Activated T-cell treated with anti-CD3 and anti-CD28 coated beads for 1 hour (primary cell): ENCODE measurements around the gene CAMKMT.

Experiments
- DNase-seq: peaks from one replicate; pipeline ENCODE4 v3.0.0-alpha.2; 2020; ENCODE audit warnings: low read depth

The CAMKMT gene

DNA sequence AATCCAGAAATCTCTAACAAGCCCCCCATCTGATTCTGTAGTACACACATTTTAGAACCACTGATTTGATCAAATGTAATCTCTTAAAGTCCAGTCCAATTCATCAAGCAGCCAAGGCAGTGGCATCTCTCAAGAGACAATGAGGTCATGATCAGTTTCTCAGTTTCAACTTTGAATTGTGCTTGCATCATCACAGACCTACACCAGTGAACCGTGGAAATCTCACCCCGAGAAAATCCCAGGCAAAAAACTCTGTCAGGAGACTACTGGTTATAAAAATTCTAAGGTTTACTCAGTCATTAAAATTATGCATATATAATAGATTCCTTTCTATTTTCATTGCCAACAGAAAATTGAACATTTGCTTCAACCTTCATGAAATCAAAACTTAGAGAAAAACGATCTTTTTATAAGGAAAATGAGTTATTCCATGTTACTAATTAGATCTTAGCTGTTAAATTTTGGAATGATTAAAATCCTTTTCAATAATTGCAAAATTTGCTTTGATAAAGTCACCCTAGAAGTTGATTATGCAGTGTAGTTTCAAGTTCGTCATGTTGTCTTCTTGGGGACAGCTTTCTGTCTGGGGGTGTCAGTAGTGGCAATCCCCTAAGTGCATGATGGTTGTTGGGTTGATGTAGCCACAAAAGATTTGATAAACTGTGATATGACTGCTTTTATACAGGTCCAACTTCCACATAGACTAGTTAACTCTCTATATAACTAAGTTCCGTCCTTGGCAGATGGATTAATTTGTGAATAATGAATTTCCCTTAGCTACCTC lies 235.0 kb downstream of the CAMKMT start:
- DNase-seq, result no peak

DNA sequence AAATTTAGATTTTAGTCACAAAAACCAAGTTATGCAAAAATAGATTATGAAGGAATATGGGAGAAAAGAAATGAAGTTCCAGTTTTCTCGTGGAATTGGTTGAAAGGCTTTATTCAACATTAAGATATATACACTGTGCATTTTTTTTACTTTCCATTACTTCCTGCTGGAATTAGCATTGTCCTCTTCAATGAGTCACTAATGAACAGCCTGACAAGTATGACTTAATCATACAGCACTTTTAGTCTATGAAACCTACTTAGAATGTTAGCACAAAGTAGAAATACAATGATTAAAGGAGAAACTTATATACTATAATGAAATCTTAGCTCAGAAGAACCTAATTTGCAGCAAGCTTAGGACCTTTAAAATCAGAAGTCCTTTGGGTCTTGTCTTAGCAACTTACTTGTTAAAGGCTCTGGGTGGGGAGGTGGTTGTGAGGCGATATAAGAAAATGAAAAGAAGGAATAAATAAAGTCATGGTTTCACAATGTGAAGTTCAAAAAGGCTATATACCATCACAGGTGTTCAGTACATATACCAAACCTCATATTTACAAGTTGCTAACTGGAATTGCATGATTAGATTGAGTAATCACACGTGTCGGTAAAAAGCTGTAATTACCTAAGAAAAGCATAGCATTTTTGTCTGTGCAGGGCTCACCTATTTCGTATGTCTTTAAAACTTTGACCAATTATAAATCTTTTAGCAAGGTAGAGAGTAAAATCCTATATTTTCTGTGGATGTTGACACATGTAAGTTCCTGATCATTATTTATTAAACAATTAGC lies 236.8 kb downstream of the CAMKMT start:
- no peak for DNase-seq

DNA sequence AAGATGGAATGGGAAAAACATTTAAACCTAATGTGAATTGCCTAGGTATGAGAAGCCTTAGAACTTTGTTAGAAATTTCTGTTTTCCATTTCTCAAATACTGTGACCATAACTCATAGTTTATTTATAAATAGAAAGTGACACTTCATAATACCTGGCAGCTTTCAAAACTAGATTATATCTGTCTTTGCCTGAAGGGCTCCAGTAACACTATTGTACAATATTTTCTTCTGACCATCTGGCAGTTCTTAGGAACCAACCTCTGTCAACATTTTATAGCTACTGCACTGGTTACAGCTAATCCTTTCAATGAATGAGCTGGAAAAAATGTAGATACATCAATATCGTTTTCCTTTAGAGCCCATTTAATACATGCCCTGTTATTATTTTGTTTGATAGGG lies 237.4 kb downstream of the CAMKMT start:
- DNase-seq, result no peak

GRCh38 chr2:44602446-44602845 lies 240.7 kb downstream of the CAMKMT start:
- DNase-seq, result no peak

GRCh38 chr2:44605511-44605910 lies 243.8 kb downstream of the CAMKMT start:
- no peak for DNase-seq

GRCh38 chr2:44612276-44612675 lies 250.5 kb downstream of the CAMKMT start:
- DNase-seq, result no peak

GRCh38 chr2:44614940-44615339 lies 253.2 kb downstream of the CAMKMT start:
- DNase-seq, result no peak

GRCh38 chr2:44615950-44616518 lies 254.3 kb downstream of the CAMKMT start:
- DNase-seq, result no peak

DNA sequence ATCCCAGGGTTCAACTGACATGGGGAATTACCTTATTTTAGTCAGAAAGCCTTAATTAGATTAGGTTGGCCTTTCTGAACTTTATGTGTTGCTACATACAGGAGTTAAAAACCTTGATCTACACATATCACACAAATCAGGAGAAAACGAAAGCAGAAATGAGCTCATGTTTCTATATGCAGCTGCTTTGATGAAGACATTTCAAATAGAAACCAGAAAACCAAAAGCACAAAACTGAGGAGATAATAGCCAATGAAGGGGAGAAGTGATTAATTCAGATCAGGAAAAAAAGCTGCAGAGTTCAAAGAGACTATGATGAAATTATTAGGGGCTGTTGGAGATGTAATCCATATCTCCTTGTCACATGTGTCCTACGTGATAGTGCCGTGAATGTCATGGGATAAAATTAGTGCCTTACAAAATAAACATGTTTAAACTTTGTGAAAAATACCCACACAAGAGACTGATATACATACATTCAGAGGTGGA lies 255.0 kb downstream of the CAMKMT start:
- DNase-seq, result no peak

GRCh38 chr2:44618251-44619023 lies 256.7 kb downstream of the CAMKMT start:
- no peak for DNase-seq

GRCh38 chr2:44620189-44620990 lies 258.6 kb downstream of the CAMKMT start:
- DNase-seq, result no peak

GRCh38 chr2:44623622-44624351 lies 262.0 kb downstream of the CAMKMT start:
- DNase-seq, result no peak

- DNase-seq, result no peak
These were observed 266.6 kb downstream of the CAMKMT start for GRCh38 chr2:44628297-44628696.

DNA sequence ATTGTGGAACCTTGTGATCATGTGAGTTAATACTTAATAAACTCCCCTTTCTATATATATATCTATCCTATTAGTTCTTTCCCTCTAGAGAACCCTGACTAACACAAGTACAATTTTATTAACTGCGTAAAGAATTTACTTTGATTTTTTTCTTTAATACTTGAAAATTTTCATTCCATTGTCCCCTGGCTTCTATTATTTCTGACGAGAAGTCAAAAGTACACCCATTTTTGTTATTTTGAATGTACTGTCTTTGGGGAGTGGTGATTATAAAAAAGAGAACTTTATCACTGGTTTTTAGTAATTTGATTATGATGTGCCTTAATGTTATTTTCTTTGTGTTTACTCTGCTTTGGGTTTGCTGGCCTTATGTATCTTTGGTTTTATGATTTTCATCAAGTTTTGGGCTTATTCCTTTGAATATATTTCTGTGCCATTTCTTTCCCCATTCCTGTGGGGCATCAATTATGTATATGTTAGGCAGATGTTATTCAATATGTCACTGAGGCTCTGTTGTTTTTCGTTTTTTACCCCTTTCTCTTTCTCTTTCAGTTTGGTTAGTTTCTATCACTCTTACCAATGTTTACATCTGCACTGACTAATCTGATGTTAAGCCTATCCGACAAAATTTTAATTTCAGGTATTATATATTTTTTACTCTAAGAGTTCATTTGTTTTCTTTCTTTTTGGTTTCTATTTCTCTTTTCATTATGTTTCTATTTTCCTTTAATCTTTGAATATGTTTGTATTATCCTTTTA lies 271.4 kb downstream of the CAMKMT start:
- no peak for DNase-seq

GRCh38 chr2:44635725-44636124 lies 274.0 kb downstream of the CAMKMT start:
- no peak for DNase-seq

DNA sequence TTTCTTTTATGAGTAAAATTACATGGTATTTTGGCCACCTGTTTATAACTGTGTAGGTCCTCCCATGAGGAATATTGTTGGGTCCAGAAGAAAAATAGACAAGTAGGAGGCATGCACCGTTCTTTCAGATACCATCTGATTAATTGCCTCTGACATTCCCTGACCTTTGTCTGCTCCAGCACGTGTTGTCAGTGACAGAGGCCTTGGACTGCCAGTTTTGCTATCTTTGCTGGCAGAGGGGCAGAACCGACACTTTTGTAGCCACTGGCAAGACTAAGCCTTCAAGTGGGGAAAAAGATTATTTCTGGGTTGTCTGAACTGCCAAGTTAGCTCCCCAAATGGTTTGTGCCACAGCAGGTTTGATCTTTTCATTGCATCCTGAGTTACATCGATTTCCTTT lies 276.9 kb downstream of the CAMKMT start:
- DNase-seq, result no peak

DNA sequence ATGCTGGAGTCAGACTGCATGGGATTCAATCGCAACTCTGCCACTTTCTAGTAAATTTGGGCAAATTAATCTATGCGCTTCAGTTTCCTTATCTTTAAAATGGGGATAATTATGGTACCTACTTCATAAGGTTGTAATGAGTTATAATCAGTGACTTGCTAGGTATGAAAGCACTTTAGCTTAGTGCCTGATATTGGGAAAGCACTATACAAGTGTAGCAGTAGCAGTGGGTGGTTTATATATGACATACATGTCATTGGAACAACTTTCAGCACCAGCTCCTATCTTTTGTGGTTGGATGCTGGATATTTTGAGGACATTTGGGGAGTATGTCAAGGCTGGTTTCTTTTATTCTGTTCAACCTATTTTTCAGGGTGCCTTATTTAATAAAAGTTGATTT lies 277.7 kb downstream of the CAMKMT start:
- DNase-seq, result no peak

- DNase-seq, result no peak
These were observed 280.5 kb downstream of the CAMKMT start for GRCh38 chr2:44642123-44642857.

GRCh38 chr2:44645937-44646336 lies 284.2 kb downstream of the CAMKMT start:
- DNase-seq, result no peak
